SK-N-SH treated with all-trans-retinoic acid at 6 μM for 48 hours (cell line): ENCODE measurements around the gene IL36G.

Experiments used
- ATAC-seq: fragments of 200-7000 bp; cut with Tn5 transposase; 3 replicates; pipeline ENCODE4 v1.9.1; 2020; ENCODE audit warnings: mild to moderate bottlenecking, moderate library complexity
- BACH2 ChIP-seq: fragments of 250-450 bp; sonication (Bioruptor Pico); IDR thresholded peaks from 2 replicates; pipeline ENCODE4 v1.9.0; 2021; ENCODE audit warnings: mild to moderate bottlenecking, borderline replicate concordance
- CSDC2 ChIP-seq: fragments of 250-450 bp; sonication (Bioruptor Pico); IDR thresholded peaks from 2 replicates; pipeline ENCODE4 v1.5.0; 2020; ENCODE audit warnings: mild to moderate bottlenecking, moderate library complexity
- ESRRG ChIP-seq: fragments of 250-450 bp; sonication (Bioruptor Pico); IDR thresholded peaks from 2 replicates; pipeline ENCODE4 v1.6.1; 2021; ENCODE audit warnings: mild to moderate bottlenecking
- ISL1 ChIP-seq: fragments of 250-450 bp; sonication (Bioruptor Pico); IDR thresholded peaks from 2 replicates; pipeline ENCODE4 v2.1.2; 2022; ENCODE audit warnings: mild to moderate bottlenecking, moderate library complexity
- OSR1 ChIP-seq: fragments of 250-450 bp; sonication (Bioruptor Pico); IDR thresholded peaks from 2 replicates; pipeline ENCODE4 v1.8.0; 2022; ENCODE audit warnings: moderate library complexity, mild to moderate bottlenecking, inconsistent platforms
- PPARA ChIP-seq: fragments of 250-450 bp; sonication (Bioruptor Pico); IDR thresholded peaks from 2 replicates; pipeline ENCODE4 v1.5.0; 2020; ENCODE audit warnings: mild to moderate bottlenecking, borderline replicate concordance
- RARB ChIP-seq: fragments of 250-450 bp; sonication (Bioruptor Pico); IDR thresholded peaks from 2 replicates; pipeline ENCODE4 v1.8.0; 2021; ENCODE audit warnings: mild to moderate bottlenecking, moderate library complexity
- SNAI2 ChIP-seq: fragments of 250-450 bp; sonication (Bioruptor Pico); IDR thresholded peaks from 2 replicates; pipeline ENCODE4 v1.5.0; 2020; ENCODE audit warnings: mild to moderate bottlenecking, moderate library complexity
- TCF4 ChIP-seq: fragments of 250-450 bp; sonication (Bioruptor Pico); IDR thresholded peaks from 2 replicates; pipeline ENCODE4 v1.8.0; 2021; ENCODE audit warnings: mild to moderate bottlenecking, moderate library complexity, borderline replicate concordance
- TOX ChIP-seq: fragments of 250-450 bp; sonication (Bioruptor Pico); IDR thresholded peaks from 2 replicates; pipeline ENCODE4 v1.8.0; 2021; ENCODE audit warnings: mild to moderate bottlenecking, moderate library complexity, borderline replicate concordance
- ZFP3 ChIP-seq: fragments of 250-450 bp; sonication (Bioruptor Pico); IDR thresholded peaks from 2 replicates; pipeline ENCODE4 v1.5.0; 2020; ENCODE audit warnings: mild to moderate bottlenecking, moderate library complexity
- ZFP30 ChIP-seq: fragments of 450-650 bp; formaldehyde crosslinking; IDR thresholded peaks from 2 replicates; pipeline ENCODE4 v1.5.0; 2022; ENCODE audit warnings: mild to moderate bottlenecking, moderate library complexity
- ZNF565 ChIP-seq: fragments of 450-650 bp; formaldehyde crosslinking; conservative IDR thresholded peaks from 2 replicates; pipeline ENCODE4 v1.5.0; 2020; ENCODE audit warnings: low read depth, mild to moderate bottlenecking, moderate library complexity
- ZNF70 ChIP-seq: fragments of 450-650 bp; formaldehyde crosslinking; IDR thresholded peaks from 2 replicates; pipeline ENCODE4 v1.5.0; 2020; ENCODE audit warnings: mild to moderate bottlenecking, moderate library complexity
- ZNF8 ChIP-seq: fragments of 450-650 bp; formaldehyde crosslinking; IDR thresholded peaks from 2 replicates; pipeline ENCODE4 v1.5.0; 2020; ENCODE audit warnings: mild to moderate bottlenecking, moderate library complexity
- TF ChIP-seq, protein P1 (sequence below): fragments of 250-450 bp; sonication (Bioruptor Pico); IDR thresholded peaks from 2 replicates; pipeline ENCODE4 v1.5.1; 2020; ENCODE audit warnings: low read depth, mild to moderate bottlenecking, moderate library complexity
- TF ChIP-seq, protein P2 (sequence below): fragments of 250-450 bp; sonication (Bioruptor Pico); IDR thresholded peaks from 2 replicates; pipeline ENCODE4 v1.5.0; 2020; ENCODE audit warnings: mild to moderate bottlenecking, moderate library complexity
- TF ChIP-seq, protein P3 (sequence below): fragments of 250-450 bp; sonication (Bioruptor Pico); IDR thresholded peaks from 2 replicates; pipeline ENCODE4 v1.8.0; 2020; ENCODE audit warnings: mild to moderate bottlenecking, moderate library complexity, borderline replicate concordance
- TF ChIP-seq, protein P4 (sequence below): fragments of 250-450 bp; sonication (Bioruptor Pico); IDR thresholded peaks from 2 replicates; pipeline ENCODE4 v1.8.0; 2021; ENCODE audit warnings: low read depth, mild to moderate bottlenecking, moderate library complexity, borderline replicate concordance
- TF ChIP-seq, protein P5 (sequence below): fragments of 250-450 bp; sonication (Bioruptor Pico); IDR thresholded peaks from 2 replicates; pipeline ENCODE4 v1.5.1; 2021; ENCODE audit warnings: mild to moderate bottlenecking, moderate library complexity

IL36G gene

DNA sequence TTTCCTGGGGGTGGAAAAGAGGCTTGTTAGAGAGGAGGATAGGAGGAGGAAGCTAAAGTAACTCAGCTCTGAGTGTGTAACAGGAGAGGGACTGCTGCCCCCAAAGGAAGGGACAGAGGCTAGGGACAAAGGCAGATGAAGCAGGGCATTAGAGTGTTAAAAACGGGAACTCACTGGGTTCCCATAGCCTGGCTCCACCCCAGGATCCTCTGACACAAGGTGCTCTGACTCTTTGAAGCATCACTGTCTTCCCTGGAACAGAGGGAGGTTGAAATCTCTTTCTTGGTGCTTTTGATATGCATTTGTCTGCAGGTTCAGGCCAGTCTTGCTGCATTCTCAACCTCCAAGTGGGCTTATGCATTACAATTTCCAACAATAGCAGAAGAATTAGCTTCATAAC, 50.3 kb downstream of the IL36G start:
- TF ChIP-seq ZNF565 (CRISPR knock-in tag): no peak
- TF ChIP-seq, protein P1, sequence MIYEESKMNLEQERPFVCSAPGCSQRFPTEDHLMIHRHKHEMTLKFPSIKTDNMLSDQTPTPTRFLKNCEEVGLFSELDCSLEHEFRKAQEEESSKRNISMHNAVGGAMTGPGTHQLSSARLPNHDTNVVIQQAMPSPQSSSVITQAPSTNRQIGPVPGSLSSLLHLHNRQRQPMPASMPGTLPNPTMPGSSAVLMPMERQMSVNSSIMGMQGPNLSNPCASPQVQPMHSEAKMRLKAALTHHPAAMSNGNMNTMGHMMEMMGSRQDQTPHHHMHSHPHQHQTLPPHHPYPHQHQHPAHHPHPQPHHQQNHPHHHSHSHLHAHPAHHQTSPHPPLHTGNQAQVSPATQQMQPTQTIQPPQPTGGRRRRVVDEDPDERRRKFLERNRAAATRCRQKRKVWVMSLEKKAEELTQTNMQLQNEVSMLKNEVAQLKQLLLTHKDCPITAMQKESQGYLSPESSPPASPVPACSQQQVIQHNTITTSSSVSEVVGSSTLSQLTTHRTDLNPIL: no peak
- no peak for TF ChIP-seq ZFP30 (CRISPR knock-in tag)
- no peak for TF ChIP-seq ISL1 (CRISPR knock-in tag)
- TF ChIP-seq PPARA (CRISPR knock-in tag): no peak
- TF ChIP-seq TOX (CRISPR knock-in tag): no peak
- TF ChIP-seq ZNF70 (CRISPR knock-in tag): no peak
- TF ChIP-seq, protein P2, sequence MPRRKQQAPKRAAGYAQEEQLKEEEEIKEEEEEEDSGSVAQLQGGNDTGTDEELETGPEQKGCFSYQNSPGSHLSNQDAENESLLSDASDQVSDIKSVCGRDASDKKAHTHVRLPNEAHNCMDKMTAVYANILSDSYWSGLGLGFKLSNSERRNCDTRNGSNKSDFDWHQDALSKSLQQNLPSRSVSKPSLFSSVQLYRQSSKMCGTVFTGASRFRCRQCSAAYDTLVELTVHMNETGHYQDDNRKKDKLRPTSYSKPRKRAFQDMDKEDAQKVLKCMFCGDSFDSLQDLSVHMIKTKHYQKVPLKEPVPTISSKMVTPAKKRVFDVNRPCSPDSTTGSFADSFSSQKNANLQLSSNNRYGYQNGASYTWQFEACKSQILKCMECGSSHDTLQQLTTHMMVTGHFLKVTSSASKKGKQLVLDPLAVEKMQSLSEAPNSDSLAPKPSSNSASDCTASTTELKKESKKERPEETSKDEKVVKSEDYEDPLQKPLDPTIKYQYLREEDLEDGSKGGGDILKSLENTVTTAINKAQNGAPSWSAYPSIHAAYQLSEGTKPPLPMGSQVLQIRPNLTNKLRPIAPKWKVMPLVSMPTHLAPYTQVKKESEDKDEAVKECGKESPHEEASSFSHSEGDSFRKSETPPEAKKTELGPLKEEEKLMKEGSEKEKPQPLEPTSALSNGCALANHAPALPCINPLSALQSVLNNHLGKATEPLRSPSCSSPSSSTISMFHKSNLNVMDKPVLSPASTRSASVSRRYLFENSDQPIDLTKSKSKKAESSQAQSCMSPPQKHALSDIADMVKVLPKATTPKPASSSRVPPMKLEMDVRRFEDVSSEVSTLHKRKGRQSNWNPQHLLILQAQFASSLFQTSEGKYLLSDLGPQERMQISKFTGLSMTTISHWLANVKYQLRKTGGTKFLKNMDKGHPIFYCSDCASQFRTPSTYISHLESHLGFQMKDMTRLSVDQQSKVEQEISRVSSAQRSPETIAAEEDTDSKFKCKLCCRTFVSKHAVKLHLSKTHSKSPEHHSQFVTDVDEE (CRISPR knock-in tag): no peak
- TF ChIP-seq, protein P3, sequence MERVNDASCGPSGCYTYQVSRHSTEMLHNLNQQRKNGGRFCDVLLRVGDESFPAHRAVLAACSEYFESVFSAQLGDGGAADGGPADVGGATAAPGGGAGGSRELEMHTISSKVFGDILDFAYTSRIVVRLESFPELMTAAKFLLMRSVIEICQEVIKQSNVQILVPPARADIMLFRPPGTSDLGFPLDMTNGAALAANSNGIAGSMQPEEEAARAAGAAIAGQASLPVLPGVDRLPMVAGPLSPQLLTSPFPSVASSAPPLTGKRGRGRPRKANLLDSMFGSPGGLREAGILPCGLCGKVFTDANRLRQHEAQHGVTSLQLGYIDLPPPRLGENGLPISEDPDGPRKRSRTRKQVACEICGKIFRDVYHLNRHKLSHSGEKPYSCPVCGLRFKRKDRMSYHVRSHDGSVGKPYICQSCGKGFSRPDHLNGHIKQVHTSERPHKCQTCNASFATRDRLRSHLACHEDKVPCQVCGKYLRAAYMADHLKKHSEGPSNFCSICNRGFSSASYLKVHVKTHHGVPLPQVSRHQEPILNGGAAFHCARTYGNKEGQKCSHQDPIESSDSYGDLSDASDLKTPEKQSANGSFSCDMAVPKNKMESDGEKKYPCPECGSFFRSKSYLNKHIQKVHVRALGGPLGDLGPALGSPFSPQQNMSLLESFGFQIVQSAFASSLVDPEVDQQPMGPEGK (CRISPR knock-in tag): no peak
- TF ChIP-seq, protein P4, sequence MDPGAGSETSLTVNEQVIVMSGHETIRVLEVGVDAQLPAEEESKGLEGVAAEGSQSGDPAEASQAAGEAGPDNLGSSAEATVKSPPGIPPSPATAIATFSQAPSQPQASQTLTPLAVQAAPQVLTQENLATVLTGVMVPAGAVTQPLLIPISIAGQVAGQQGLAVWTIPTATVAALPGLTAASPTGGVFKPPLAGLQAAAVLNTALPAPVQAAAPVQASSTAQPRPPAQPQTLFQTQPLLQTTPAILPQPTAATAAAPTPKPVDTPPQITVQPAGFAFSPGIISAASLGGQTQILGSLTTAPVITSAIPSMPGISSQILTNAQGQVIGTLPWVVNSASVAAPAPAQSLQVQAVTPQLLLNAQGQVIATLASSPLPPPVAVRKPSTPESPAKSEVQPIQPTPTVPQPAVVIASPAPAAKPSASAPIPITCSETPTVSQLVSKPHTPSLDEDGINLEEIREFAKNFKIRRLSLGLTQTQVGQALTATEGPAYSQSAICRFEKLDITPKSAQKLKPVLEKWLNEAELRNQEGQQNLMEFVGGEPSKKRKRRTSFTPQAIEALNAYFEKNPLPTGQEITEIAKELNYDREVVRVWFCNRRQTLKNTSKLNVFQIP (CRISPR knock-in tag): no peak
- no peak for TF ChIP-seq SNAI2
- TF ChIP-seq BACH2 (CRISPR knock-in tag): no peak
- TF ChIP-seq CSDC2 (CRISPR knock-in tag): no peak
- TF ChIP-seq ESRRG: no peak
- TF ChIP-seq RARB (CRISPR knock-in tag): no peak
- TF ChIP-seq OSR1 (CRISPR knock-in tag): no peak
- TF ChIP-seq ZNF8 (CRISPR knock-in tag): no peak
- TF ChIP-seq, protein P5, sequence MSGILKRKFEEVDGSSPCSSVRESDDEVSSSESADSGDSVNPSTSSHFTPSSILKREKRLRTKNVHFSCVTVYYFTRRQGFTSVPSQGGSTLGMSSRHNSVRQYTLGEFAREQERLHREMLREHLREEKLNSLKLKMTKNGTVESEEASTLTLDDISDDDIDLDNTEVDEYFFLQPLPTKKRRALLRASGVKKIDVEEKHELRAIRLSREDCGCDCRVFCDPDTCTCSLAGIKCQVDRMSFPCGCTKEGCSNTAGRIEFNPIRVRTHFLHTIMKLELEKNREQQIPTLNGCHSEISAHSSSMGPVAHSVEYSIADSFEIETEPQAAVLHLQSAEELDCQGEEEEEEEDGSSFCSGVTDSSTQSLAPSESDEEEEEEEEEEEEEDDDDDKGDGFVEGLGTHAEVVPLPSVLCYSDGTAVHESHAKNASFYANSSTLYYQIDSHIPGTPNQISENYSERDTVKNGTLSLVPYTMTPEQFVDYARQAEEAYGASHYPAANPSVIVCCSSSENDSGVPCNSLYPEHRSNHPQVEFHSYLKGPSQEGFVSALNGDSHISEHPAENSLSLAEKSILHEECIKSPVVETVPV (CRISPR knock-in tag): no peak
- no peak for TF ChIP-seq ZFP3 (CRISPR knock-in tag)
- ATAC-seq: no peak

DNA sequence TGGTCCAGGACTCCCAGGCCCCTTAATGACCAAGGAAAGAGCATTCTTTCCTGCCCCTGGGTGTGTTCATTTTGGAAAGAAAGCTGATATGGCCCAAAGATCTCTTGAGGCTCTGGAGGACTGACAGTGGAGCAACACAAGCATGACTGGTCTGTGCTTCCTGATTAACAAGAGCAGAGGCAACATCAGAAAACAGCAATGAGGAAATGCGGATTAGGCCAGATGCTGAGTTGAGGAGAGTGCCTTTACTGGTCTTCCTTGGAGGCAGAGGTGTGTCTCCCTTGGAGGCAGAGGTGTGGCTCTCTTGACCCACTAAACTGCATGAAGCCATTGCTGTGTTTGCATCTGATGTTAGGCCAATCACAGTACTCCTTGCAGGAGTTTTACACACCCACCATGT, 54.9 kb downstream of the IL36G start:
- TF ChIP-seq BACH2 (CRISPR knock-in tag) (no peak), CSDC2 (CRISPR knock-in tag) (no peak), ISL1 (CRISPR knock-in tag) (no peak), SNAI2 (no peak), TCF4 (CRISPR knock-in tag) (no peak), OSR1 (CRISPR knock-in tag) (no peak)
- TF ChIP-seq, protein P3 (CRISPR knock-in tag): no peak
- no peak for ATAC-seq
